CD4-positive, alpha-beta T cell treated with Interleukin-6 at 100 ng/mL for 8 hours (primary cell): ENCODE data around the gene MFSD12.
A peak's percentile ranks its signal among the peaks of the same experiment; 100 is the strongest.

Experiments
- DNase-seq: peaks from one replicate; pipeline ENCODE4 v3.0.0-alpha.2; 2020; ENCODE audit warnings: mixed read lengths, low spot score

The MFSD12 gene

GRCh38 chr19:3557461-3558248, at the start of gene MFSD12:
MFSD12 (minus strand) TSS chr19:3557586; CDS start chr19:3557403, 183 bp downstream.
- DNase-seq: peak; percentile 93

GRCh38 chr19:3606690-3607289, 49.4 kb upstream of the MFSD12 start, which contains the start of gene TBXA2R:
TBXA2R (minus strand) TSS chr19:3606875; CDS start chr19:3600634, 6,241 bp downstream.
- peak; percentile 26 for DNase-seq

- peak; percentile 33 for DNase-seq
These were observed 48.8 kb upstream of the MFSD12 start for GRCh38 chr19:3606174-3606689.

GRCh38 chr19:3605770-3606169, 48.4 kb upstream of the MFSD12 start:
- DNase-seq: no peak

- no peak for DNase-seq
These were observed 48.0 kb upstream of the MFSD12 start for GRCh38 chr19:3605361-3605760.

DNA sequence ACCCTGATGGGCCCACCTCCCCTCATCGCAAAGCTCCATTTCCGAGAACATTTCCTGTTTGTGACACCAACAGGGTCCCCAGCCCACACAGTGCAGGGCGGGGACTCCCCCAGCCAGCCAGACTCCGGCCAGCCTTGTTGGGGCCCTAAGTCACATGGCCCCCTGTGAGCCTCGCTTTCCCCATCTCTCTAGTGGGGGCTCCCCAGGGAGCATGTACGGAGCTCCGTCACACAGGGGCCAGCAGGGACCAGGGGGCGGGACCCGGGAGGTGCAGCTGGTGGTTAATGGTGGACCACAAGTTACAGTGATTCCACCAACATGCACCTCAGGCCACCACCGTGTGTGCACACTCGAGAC, 47.6 kb upstream of the MFSD12 start:
- peak; percentile 27 for DNase-seq

DNA sequence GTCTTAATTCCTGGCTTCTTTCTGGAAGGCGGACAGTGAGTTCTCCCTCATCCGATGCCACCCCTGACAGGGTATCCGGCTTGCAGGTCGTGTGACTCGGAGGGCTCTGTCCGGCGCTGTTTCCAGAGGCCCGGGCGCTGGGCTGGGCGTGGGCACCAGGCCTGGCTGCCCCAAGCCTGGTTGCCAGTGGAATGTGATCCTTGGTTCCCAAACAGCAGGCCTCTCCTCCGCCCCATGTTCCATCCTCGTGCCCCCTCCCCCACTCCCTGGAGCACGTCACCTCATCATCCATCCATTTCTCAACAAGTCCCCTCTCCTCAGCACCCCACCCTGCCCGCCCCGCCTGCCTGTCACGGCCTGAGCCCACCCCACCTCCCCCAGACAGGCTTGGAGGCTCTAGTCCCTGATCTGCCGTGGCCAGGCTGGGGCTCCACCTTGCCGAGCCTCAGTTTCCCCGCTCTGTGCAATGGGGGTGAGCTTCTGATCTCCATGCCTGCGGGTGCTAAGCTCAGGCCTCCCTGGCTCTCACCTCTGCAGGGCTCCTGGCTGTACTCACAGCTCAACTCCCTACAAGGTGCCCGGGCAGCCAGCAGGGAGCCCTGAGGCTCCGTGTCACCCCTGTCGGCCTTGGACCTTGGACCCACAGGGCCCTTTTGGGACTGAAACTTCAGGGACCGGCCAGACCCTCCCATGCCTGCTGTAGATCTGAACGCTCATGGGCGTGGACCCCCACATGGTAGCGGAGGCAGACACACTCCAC, 47.0 kb upstream of the MFSD12 start:
- no peak for DNase-seq

- DNase-seq: no peak
These were observed 45.9 kb upstream of the MFSD12 start for GRCh38 chr19:3603121-3603811.

DNA sequence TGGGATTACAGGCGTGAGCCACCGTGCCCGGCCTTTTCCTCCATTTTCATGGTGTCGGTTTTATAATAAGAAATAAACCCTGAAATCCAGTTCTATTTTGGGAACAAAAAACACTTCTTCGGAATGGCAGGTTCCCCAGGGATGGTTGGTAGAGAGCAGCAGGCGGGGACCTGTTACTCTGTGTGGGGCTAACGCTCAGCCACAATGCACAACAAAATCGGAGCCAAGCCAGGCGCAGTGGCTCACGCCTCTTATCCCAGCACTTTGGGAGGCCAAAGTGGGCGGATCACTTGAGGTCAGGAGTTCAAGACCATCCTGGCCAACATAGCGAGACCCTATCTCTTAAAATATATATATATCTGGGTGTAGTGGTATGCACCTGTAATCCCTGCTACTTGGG, 43.6 kb upstream of the MFSD12 start:
- DNase-seq: no peak

GRCh38 chr19:3599776-3600187, 42.4 kb upstream of the MFSD12 start:
- DNase-seq: no peak

DNA sequence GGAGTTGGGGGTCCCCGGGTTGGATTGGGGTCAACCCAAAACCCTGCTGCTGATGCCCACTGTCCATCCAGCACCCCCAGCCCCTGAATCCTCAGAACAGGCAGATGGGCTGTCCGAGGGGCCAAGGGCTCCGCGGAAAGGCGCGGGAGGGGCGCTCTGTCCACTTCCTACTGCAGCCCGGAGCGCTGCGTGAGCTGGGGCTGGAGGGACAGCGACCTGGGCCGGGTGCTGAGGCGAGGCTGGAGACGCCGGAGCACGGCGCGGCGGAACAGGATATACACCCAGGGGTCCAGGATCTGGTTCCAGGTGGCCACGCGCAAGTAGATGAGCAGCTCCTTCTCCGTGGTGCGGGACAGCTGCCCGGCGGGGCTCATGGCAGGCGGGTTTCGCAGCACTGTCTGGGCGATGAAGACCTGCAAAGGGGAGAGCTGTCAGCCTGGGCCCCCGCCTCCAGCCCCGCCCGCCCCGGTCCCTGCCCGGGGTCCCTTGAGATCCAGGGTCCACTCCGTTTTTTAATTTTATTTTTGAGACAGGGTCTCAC, 38.2 kb upstream of the MFSD12 start:
- no peak for DNase-seq

GRCh38 chr19:3593156-3593555, 35.8 kb upstream of the MFSD12 start:
- DNase-seq: no peak

DNA sequence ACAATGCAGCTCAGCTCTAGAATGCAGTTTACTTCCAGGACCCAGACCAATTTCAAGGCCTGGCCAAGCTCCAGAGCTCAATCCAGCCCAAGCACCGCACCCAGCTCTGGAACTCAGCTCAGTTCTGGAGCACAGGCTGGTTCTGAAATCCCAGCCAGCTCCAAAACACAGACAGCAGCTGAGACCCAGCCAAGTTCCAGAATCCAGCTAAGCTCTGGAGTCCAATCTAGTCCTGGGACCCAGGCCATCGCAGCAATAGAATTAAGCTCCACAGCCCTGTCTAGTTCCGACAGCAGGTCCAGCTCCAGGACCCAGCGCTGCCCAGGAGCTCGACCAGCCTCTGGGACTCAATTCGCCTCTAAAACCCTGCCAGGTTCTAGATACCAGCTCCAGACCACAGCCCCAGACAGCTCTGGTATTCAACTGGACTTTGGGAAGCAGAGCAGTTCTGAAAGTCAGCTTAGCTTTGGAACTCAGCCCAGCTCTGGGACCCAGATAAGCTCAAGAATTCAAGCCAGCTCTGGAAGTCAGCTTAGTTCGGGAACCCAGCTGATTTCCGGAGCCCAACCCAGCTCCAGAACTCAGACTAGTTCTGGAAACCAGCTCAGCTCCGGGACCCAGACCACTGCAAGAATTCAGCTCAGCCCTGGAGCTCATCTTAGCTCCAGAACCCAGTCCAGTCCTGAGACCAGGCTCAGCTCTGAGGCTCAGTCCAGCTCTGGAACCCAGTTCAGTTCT, 34.7 kb upstream of the MFSD12 start:
- DNase-seq: no peak

GRCh38 chr19:3590991-3591659, 33.7 kb upstream of the MFSD12 start:
- DNase-seq: no peak

DNA sequence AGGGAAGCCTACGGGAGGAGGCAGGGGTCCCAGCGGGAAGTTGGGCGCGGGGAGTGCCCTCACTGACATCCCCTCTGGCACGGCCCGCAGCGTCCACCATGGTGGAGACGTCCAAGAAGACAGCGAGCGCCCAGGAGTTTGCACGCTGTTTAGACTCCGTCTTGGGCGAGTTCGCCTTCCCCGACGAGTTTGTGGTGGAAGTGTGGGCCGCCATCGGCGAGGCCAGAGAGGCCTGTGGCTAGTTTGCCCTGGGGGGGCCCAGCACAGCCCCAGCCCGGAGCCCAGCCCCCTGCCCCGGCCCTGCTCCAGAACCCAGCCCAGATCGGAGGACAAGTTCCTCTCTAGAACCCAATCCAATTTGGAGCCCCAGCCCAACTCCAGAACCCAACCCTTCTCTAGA, 32.6 kb upstream of the MFSD12 start:
- DNase-seq: no peak

DNA sequence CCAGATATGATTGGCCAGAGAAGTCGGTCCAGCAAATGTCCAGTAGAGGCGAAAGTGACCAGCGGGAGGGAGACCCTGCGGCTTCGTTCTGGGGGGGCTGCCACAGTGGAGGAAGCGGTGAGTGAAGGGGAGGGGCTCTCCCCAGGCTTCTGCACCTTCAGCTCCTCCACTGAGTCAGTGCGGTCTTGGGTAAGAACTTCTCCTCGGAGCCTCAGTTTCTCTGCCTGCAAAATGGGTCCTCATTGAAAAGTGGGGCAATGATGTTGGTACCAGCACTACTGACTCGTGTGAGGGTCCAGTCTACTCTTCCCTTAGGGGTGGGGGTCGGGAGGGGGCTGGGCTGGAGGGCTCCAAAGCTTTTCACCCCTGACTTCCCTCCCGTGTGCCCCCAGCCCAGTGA, 32.1 kb upstream of the MFSD12 start:
- no peak for DNase-seq

DNA sequence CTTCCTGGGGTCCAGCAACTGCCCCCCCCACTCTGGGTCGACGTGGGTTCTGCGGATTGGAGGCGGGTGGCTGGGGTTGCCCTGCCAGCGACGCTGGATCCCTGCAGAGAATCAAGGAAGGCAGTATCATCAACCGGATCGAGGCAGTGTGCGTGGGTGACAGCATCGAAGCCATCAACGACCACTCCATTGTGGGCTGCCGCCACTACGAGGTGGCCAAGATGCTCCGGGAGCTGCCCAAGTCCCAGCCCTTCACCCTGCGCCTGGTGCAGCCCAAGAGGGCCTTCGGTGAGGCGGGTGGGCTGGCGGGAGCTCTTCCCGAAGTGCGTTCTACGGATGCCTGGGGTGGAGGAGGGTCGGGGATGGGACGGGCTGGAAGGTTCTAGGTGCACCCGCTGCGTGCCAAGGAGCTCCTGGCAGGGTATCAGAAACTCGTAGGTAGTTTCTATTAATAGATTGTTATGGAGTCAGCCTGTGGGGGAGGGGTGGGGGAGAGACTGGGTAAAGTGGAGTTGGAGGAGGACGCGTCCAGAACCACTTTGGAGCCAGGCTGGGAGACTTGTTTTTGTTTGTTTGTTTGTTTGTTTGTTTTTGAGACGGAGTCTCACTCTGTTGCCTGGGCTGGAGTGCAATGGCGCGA, 29.4 kb upstream of the MFSD12 start:
- no peak for DNase-seq

- no peak for DNase-seq
These were observed 28.8 kb upstream of the MFSD12 start for GRCh38 chr19:3586127-3586626.

DNA sequence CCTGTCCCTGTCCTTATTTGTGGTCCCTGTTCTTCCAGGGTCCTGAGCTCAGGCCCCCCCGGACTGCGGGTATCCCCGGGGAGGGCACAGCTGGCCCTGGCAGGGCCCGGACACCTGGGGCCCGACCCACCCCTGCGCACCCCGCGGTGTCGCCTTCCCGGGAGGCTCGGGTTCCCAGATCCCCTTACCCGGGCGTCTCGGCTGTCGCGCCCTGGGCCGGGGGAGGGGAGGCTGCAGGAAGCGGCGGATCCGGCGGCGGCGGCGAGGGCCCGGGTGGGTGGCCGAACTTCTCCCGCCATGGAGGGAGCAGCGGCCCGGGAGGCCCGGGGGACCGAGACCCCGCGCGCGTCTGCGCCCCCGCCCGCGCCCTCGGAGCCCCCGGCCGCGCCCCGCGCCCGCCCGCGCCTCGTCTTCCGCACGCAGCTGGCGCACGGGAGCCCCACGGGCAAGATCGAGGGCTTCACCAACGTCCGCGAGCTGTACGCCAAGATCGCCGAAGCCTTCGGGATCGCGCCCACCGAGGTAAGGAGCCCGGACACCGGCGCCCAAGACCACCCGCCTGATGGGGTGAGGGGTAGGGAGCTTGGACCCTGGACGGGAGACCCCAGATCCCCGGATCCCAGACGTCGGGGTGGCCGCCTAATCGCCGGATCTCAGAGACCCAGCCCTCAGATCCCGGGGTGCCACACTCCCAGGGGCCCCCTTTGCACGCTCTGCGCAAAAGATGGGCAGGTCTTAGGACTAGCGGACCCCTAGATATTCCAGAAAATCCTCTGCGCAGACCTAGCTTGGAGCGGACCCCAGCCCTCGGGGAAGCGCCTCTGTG, 28.1 kb upstream of the MFSD12 start, which contains the start of gene GIPC3:
Gene GIPC3 (plus strand): TSS at position 178 of the 826 bp plus-strand sequence. CDS start 120 bp downstream, at position 298.
- no peak for DNase-seq
